HG03342 (cell line): Measurements from ENCODE around the gene CTSH.

Experiments used
- ATAC-seq: cut with Tn5 transposase; IDR thresholded peaks from one replicate; pipeline ENCODE4 v1.9.1; 2021; ENCODE audit warnings: mild to moderate bottlenecking, moderate library complexity; ENCODE audit not compliant: unreplicated experiment

CTSH gene, protein sequence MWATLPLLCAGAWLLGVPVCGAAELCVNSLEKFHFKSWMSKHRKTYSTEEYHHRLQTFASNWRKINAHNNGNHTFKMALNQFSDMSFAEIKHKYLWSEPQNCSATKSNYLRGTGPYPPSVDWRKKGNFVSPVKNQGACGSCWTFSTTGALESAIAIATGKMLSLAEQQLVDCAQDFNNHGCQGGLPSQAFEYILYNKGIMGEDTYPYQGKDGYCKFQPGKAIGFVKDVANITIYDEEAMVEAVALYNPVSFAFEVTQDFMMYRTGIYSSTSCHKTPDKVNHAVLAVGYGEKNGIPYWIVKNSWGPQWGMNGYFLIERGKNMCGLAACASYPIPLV

DNA sequence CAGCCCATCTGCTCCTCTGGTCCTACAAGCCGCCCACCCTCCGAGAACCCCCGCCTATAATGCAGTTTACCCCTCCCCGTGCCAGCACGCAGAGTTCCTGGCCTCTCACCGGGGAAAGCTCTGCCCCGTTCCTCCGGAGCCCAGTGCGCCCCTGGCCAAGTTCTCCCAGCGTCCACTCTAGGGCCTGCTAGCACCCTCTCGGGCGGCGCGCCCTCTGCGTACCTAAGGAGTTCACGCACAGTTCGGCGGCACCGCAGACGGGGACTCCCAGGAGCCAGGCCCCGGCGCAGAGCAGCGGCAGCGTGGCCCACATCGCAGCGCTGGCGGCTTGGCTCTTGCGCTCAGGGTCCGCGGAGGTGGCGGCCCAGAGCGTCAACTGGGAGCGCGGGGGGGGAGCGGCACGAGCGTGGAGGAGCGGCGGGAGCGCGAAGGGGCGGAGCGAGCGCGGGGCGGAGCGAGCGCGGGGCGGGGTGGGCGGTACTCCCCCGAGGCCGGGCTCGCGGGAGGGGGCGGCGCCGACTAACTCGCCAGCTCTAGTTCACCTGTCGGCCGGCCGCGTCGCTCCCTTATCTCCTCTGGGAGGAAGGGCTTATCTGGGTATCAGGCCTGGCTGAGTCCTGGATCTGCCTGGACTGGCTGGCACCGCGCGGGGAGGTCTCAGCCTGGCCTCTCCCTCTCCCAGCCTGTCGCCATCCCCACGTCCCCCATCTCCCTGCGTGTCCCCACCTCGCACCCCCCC is at the start of gene CTSH:
CTSH (minus strand) TSS at position 378 of the 739 bp plus-strand sequence; CDS start at position 313, 65 bp downstream.
- ATAC-seq = peak; percentile 68

DNA sequence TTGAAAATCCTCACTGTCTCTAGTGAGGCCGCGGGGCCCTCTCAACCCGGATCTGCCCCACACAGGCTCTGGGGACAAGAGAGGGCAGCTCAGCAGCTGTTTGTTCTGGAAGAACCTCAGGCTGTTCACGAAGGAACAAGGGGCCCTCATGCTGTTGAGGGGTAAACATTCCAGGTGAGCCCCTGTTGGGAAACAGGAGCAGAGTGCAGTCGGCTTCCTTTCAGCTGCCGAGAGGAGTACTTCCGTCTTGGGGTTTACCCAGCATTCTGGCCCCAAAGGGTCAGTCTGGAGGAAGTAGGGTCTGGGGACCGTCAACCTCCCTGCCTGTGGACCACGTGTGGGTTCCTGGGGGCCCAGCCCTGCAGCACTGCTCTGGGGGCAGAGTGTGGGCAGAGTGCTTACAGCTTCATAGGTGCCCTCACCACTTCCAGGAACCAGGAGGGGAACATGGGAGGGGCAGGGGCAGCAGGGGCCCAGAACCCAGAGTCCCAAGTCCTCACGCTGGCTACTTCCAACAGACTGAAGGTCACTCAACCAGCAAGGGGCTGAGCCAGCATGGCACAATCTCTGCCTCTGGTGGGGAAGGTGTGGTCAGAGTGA is 49.2 kb upstream of the CTSH start:
- no peak for ATAC-seq

DNA sequence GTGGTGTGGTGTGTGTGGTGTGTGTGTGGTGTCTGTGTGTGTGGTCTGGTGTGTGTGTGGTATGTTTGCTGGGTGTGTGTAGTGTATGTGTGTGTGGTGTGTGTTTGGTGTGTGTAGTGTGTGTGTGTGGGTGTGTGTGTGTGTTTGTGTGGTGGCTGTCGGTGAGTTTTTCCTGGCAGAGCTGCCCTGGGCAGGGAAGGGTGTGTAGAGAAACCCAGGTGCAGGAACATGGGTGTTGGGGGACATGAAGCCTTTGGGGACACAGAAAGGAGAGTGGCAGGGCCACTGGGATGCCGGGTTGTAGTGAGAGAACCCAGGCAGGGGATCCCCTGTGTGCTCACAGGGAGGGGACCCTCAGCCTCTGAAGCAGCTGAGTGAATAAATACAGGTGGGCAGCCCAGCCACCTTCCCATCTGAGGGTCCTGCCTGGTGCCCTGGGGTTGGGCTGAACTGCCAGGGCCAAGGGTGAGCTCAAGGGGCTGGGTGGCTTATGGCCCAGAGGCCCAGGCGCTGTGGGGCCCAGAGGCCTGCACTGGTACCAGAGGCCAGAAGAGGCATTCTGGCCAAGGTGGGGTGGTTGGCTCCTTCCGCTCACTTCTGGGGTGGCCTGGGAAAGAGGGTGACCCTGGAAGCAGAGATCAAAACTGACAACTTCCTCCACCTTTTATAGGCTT is 48.5 kb upstream of the CTSH start:
- ATAC-seq = no peak

DNA sequence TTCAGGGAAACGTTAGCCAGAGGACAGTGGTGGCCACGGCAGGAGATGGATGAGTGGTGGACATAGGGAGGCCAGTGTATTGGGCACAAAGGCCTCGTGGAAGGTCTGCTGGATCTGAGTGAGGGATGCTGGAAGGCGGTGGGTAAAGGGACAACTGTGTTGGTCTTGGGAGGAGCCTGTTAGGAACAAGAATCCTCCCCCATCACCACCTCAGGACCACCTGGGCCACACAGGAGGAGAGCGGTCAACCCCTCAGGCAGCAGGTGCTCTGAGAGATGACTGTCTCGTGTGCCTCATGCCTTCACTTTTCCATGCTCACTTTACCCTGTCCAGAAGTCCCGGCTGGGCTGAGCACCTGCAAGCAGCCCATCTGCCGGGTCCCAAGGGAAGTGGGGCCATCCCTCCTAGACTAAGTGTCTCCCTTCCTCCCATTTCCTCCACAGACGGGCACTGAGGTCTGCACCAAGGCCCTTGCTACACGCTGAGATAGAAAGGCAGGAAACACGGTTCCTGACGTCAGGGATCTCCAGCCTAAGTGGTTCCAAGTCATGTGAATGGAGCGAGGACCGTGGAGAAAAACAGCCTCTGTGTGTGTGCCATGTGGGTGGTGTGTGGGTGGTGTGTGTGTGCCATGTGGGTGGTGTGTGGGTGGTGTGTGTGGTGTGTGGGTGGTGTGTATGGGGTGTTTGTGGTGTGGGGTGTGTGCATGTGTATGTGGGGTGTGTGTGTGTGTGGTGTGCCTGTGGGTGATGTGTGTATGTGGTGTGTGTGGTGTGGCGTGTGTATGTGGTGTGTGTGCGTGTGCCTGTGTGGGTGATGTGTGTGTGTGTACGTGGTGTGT is 47.8 kb upstream of the CTSH start:
- no peak for ATAC-seq

DNA sequence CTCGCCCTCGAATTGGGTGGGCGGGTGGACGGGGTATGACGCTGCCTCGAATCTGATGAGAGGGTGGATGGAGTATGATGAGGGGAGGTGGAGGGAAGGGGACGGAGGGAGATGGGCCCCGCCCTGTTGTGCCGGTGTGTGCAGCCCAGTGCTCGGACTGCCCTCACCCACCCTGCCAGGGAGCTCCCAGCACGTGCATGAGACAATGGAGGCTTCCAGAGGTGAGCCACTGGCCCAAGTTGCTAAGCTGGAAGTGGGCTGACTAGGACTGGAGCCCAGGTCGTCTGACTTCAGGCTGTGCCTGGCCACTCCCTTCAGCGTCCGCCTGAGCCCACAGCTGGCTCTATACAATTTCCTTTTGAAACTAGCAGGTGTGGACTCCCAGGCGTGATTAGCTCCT is 47.0 kb upstream of the CTSH start:
- no peak for ATAC-seq

DNA sequence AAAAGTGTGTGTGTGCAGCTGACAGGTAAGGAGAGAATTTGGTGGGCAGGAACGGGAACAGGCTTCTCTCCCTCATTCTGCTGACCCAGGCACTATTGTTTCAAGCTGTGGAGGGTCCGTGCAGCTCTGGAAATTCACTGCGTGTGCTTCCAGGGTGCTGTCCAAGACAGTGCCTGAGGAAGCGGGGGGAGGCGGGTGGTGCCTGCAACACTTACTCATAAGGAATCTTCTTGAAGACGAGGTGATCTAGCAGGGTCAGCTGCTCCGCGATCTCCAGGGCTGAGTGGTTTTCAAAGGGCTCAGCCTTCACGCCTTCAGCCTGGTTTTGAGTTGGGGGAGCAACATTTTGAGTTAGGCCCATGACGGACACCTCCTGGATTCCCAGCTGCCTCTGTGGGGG is 46.6 kb upstream of the CTSH start:
- ATAC-seq = no peak

DNA sequence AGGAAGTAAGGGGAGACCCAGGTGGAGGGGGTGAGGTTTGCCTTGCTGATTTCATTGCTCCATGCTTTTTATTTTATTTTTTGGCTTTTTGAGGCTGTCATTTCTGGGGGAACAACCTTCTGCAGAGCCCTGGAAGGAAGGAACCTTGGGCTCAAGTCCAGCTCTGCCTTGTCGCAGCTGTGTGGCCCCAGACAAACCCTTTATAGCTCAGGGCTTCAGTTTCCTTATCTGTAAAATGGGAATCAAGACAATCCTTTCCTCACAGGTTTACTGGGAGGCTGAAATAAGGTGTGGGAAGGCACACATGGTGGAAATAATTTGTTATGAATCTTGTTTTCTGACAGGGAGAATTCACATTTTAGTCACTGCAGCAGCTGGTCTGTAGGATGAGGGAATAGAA is 45.4 kb upstream of the CTSH start:
- no peak for ATAC-seq

DNA sequence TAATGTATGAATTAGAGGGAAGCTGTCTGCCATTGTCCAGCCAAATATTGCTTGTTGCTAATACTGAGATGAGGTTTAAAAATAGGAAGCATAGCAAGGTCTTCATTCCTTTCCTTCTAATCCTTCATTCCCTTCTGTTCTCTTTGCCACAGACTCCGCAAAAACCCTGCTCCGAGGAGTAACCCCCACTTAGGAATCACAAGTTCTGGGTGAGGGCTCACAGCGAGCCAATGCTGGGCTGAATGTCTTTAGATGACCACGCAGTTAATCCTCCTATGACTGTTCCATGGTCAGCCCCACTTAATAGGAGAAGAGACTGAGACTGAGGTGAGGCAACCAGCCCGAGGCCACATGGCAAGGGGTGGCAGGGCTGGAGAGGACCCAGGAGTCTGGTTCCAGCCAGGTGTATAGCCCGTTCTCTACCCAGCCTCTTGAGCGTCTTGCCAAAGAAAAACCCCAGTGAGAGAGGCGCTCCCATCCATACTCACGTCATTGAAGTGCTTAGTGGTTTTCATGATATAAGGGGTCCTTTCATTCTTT is 44.9 kb upstream of the CTSH start:
- ATAC-seq = no peak

DNA sequence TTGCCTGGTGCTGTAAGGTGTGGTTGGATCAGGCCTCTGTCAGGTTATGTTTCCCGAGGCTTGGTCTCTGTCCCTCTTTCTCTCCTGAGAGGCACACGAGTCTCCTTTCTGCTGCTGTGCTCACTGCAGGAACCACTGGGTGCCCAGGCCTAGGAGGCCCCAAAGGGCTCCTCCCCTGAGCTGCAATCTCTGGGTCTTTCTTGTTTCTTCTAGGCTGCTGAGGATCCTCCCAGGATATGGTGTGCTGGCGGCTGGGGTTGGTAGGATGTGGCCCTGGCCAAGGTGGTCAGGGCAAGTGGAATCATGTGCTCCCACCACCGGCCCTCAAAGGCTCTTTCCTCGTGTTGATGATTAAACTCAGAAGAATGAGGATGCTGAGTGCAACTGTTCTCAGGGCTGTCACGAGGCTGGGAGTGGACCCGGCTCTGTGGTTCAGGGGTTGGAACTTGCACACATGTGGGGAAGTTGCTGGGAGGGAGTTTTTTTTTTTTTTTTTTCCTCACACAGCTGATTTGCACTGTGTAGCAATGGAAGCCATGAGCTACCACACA is 43.6 kb upstream of the CTSH start:
- no peak for ATAC-seq

DNA sequence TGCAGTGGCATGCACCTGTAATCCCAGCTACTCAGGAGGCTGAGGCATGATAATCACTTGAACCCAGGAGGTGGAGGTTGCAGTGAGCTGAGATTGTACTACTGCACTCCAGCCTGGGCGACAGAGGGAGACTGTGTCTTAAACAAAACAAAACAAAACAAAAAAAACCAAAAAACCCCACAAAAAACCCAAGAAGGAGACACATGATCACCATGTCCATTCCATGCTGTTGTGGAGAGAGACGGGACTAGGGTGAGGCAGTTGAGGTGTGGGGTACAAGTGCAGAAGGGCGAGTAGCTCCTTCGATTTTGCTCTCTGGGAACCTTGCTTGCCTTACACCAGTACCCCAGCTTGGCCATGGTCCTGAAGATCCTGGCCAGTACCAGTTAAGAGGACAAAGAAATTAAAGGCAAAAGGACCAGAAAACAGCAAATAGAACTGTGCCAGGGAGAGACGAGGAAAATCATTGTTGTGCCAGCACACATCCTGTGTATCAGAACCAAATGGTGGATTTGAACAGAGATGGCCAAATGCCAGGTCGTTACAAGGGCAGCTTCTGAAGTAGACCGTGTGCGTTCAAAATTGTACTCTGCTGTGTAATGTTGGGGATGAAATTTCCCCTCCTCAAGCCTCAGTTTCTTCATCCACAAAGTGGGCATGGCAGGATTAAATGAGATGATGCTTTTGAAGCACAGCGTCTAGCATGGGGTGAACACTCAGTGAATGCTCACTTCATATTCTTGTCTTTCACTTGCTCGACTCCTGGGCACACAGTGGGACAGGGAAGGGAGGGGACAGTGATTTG is 42.9 kb upstream of the CTSH start:
- no peak for ATAC-seq

DNA sequence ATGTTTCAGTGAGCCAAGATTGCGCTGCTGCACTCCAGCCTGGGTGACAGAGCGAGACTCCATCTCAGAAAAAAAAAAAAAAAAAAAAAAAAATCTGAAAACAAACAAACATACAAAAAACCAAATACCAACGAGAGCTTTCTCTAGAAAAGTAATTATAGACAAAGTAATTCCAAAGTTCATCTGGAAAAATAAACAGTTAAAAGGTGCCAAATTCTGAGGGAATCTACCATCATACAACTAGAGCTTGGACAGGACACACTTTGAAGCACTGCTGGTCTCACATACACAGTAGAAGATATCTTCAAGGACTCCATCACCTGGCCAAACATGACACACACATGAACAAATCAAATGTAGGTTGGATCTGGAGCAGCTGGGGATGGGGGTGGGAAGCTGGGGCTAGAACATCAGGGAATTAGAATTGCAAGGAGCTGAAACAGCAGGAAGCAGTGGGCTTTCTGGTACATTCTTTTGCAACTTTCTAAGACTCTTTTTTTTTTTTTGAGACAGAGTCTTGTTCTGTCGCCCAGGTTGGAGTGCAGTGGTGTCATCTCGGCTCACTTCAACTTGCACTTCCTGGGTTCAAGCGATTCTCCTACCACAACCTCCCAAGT is 41.1 kb upstream of the CTSH start:
- no peak for ATAC-seq

DNA sequence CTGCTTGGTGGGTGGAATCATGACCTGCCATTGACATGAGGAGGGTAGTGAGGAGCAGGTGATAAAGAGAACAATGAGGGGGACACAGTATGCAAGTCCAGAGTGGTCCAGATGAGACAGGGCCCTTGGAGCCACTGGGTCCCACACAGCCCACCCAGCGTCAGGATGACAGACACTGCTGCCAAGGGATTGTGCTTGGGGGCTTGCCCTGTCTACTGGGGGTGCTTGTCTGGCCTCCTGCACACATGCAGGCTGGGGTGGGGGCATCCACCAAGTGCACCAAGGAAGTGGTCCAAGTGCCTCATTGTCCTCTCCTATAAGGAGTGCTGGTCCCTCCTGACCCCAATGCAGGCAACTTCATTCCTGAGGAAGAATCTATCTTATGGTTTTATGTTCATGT is 39.2 kb upstream of the CTSH start:
- ATAC-seq = no peak

DNA sequence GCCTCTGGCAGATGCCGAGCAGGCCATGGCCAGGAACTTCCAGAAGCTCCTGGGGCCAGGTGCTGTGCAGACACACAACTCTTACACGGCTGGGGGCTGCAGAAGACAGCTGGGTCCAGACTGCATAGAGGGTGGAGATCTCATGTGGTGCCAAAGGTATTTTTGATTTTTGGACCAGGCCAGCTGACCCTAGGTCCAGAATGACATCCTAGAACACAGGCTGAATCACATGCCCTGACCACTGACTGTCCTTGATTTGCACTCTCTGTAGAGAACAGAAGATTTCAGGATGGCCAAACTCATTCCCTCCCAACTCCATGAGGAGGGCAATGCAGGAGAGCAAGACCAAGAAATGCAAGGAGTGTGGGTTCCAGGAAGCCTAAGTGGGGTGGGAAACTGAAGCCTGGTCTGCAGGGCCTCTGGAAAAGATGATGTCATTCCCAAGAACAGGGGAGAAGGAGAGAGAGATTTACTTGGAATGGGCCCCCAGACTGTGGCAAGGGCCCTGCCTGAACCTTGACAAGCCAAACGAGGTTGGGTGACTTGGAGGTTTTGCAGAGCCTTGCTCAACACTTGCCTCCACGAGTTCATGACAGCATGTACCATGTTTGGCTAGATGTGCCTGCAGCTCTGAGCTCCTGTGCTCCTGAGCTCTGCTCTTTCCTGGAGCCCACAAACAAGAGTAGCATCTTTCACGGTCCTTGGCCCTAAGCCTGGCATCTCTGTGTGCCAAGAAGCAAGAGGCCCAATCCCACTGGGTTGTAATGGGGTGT is 38.5 kb upstream of the CTSH start:
- no peak for ATAC-seq

DNA sequence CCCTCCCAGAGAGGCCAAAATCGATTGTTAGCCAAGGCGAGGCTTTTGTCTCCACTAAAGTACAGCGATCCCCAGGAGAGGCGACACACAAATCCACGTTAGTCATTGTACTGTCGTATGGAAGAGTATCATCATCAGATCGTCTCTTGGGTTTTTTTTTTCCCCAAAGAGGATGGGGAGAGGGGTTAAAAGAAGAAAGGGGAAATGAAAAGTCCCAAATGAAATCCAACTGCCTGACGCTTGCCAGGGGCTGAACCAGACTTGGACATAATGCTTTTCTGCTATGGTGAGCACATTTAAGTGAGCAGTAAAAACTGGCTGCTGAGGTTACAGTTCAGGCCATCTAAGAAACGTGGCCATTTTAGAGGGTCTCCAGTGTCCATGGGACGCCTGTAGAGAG is 37.9 kb upstream of the CTSH start:
- no peak for ATAC-seq

DNA sequence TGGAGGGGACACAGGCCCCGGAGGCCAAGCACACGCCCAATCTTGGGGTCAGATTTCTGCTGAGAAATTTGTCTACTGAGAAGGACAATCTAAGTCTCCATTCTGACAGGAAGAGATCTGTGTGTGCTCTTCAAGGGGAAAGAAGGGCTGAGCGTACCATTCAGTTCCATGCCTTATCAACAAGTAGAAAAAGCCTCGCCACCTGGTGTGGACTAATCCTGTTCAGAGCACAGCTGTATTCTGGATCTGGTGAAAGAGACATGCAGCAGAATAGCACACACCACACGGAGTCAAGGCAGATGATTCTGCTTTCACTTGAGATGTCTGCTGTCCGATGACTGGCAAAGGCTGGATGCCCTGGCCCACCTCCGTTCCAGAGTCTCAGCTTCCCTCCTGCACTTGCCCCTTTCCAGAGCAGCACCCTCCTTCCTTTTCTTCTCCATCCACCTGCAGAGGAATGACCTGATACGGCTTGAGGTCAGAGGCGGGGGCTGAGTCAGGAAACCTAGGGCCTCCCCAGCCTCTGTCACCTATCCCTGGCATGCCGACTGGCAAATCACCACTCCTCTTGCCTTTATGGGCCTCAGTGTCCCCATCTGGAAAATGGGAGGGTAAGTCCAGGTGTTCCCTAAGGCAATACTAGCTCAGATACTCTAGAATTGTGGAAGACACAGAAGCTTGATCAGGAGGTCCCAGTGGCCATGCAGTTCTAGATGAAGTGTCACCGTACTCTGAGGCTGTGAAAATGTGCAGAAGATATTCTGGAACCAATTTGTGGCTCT is 36.9 kb upstream of the CTSH start:
- no peak for ATAC-seq

DNA sequence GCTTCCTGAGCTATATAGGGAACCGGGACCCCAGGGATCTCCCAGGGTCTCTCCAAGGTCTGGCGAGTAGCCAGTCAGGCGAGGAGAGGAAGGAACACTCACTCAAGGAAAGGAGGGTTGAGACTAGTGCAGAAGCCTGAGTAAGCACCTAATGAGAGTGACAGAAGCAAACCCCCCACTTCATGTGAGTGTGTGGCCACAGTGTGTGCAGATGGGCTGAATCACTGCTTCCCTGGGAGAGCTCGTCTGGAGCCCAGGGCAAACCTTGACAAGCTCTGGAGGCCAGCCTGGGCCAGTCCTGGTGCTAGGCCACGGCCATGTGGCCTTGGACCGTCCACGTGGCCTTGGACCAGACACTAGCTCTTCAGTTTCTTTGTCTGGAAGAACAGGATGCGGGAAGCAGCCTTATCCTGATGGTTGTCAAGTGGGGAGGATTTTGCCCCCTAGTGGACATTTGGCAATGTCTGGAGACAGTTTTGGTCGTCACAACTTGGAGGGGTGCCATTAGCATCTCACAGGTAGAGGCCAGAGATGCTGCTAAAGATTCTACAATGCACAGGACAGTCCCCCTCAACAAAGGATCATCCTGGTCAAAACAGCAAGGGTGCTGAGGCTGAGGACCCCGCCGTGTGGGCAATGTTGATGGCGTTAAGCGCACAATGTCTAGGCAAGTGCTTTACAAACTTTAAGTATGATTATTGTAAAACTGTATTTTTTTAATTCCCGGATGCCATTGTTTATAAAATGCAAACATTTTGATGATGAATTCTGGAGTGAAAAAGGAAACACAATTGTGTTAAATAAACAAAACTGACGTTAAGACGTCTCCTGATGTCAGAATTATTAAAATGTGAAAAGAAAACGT is 34.8 kb upstream of the CTSH start:
- no peak for ATAC-seq
